Prostate gland (tissue), 2 donors: ENCODE data around the gene OR2V2. TPM values are rescaled to one million over a fixed set of nuclear protein-coding genes. Genes with fewer than 3 reads are reported as not detected.
"Not testable (repeated sequence)": the region's sequence is repeated elsewhere in the genome, so short reads cannot be mapped to it uniquely, and the experiment has no call there.

Experiments
- DNase-seq: peaks from one replicate; pipeline ENCODE4 v3.0.0-alpha.2; 2019; ENCODE audit warnings: low spot score
- H3K27ac ChIP-seq, 2 donors: fragments of 200-600 bp; sonication (generic); 2 replicates each; pipeline ENCODE4 v1.5.1; 2017 to 2019
- H3K27me3 ChIP-seq: fragments of 200-600 bp; sonication (generic); replicated peaks from 2 replicates; pipeline ENCODE4 v1.5.1; 2019; ENCODE audit not compliant: insufficient read depth
- H3K36me3 ChIP-seq, 2 donors: fragments of 200-600 bp; sonication (generic); 1 replicate in 1 of 2; 2 replicates in 1 of 2; pipeline versions ENCODE4 v1.5.1 to v1.8.1; 2017 to 2019
- H3K4me1 ChIP-seq: fragments of 200-600 bp; sonication (generic); replicated peaks from 2 replicates; pipeline ENCODE4 v1.5.1; 2019
- H3K4me3 ChIP-seq, 2 donors: fragments of 200-600 bp; sonication (generic); 2 replicates each; pipeline ENCODE4 v1.5.1; 2017 to 2019
- H3K9me3 ChIP-seq: fragments of 200-600 bp; sonication (generic); 2 replicates; pipeline ENCODE4 v1.5.1; 2017
- CTCF ChIP-seq, 4 experiments: fragments of 200-600 bp in 2 of 4; fragments of 450-650 bp in 2 of 4; sonication (generic) in 2 of 4; IDR thresholded peaks; 1 replicate in 3 of 4; 2 replicates in 1 of 4; pipeline ENCODE4 v1.5.1; 2016 to 2019; ENCODE audit warnings: antibody characterized with exemption in 4 of 4, mild to moderate bottlenecking in 2 of 4, moderate library complexity in 2 of 4
- POLR2A ChIP-seq: fragments of 450-650 bp; IDR thresholded peaks from one replicate; pipeline ENCODE4 v1.6.1; 2016; ENCODE audit warnings: antibody characterized with exemption, mild to moderate bottlenecking
- POLR2AphosphoS5 ChIP-seq: sonication (generic); formaldehyde crosslinking; IDR thresholded peaks from one replicate; pipeline ENCODE4 v1.6.1; 2017; ENCODE audit warnings: antibody characterized with exemption
- WGBS: methylation state at CpG from one replicate; pipeline ENCODE4 v1.1.5; 2018; 5-methylcytosine and 5-hydroxymethylcytosine counted together
- intact Hi-C: fragments of 100-400 bp; cut with DNase I; formaldehyde crosslinking; loops from one replicate; pipeline ENCODE4 v1.14.2; 2022
- total RNA-seq, 2 donors: library from RNA; depleted of rRNA; stranded (reverse); fragments of >200 nt; gene quantifications; one replicate each; pipeline ENCODE4 v1.1.0, GENCODE V29; 2016

The OR2V2 gene
- total RNA-seq, 2 donors from 2014 or later, result not detected

GRCh38 chr5:181156758-181157157, 9.4 kb downstream of the OR2V2 start:
- TF ChIP-seq POLR2AphosphoS5 (no peak), POLR2A (no peak), CTCF (IDR thresholded peaks at IDR 0.05) (no peak)
- DNase-seq, result no peak
- intact Hi-C loops, result no loop called here
- H3K27me3 ChIP-seq, result no peaks in the 10 kb centered on the region
- H3K27ac ChIP-seq, result no peak overlapping the region
- H3K9me3 ChIP-seq, result no peaks in the 10 kb centered on the region
- WGBS, result 46% methylated on average over 3 of the region's 3 CpGs
- no peaks in the 10 kb centered on the region for H3K4me1 ChIP-seq
- H3K36me3 ChIP-seq, result no peaks in the 10 kb centered on the region
- no peak overlapping the region for H3K4me3 ChIP-seq

- TF ChIP-seq POLR2A (no peak), CTCF (IDR thresholded peaks at IDR 0.05) (no peak), POLR2AphosphoS5 (no peak)
- H3K27me3 ChIP-seq, result no peaks in the 10 kb centered on the region
- H3K4me1 ChIP-seq, result no peaks in the 10 kb centered on the region
- no peak overlapping the region for H3K4me3 ChIP-seq
- H3K27ac ChIP-seq, result no peak overlapping the region
- no peaks in the 10 kb centered on the region for H3K9me3 ChIP-seq
- 81% methylated on average over 3 of the region's 3 CpGs for WGBS
- no peaks in the 10 kb centered on the region for H3K36me3 ChIP-seq
- DNase-seq, result no peak
- intact Hi-C loops, result no loop called here
Observed at GRCh38 chr5:181158869-181159268, 11.5 kb downstream of the OR2V2 start.

GRCh38 chr5:181159286-181160151, 12.1 kb downstream of the OR2V2 start:
- peak; percentile 81 for DNase-seq
- H3K36me3 ChIP-seq, result no peaks in the 10 kb centered on the region
- H3K4me1 ChIP-seq, result no peaks in the 10 kb centered on the region
- WGBS, result 51% methylated on average over 19 of the region's 20 CpGs
- no peak overlapping the region for H3K4me3 ChIP-seq
- H3K9me3 ChIP-seq, result no peaks in the 10 kb centered on the region
- H3K27ac ChIP-seq, result no peak overlapping the region
- intact Hi-C loops, result loop anchor here (5.0 kb wide), 2 partner anchors 292 to 377 kb away; no protein-coding TSS in a partner anchor
- TF ChIP-seq CTCF (IDR thresholded peaks at IDR 0.05) (peak; percentile 55 to 84 (median 82)), POLR2AphosphoS5 (peak; percentile 37), POLR2A (no peak)
- no peaks in the 10 kb centered on the region for H3K27me3 ChIP-seq

GRCh38 chr5:181160152-181160754, 12.9 kb downstream of the OR2V2 start:
- no peaks in the 10 kb centered on the region for H3K27me3 ChIP-seq
- no peak overlapping the region for H3K27ac ChIP-seq
- no peaks in the 10 kb centered on the region for H3K4me1 ChIP-seq
- no peak overlapping the region for H3K4me3 ChIP-seq
- no peaks in the 10 kb centered on the region for H3K9me3 ChIP-seq
- TF ChIP-seq CTCF (IDR thresholded peaks at IDR 0.05) (no peak), POLR2A (no peak), POLR2AphosphoS5 (no peak)
- no peaks in the 10 kb centered on the region for H3K36me3 ChIP-seq
- DNase-seq, result no peak
- WGBS, result 52% methylated on average over 19 of the region's 21 CpGs
- intact Hi-C loops, result loop anchor here (5.0 kb wide), 2 partner anchors 293 to 378 kb away; no protein-coding TSS in a partner anchor

- H3K27ac ChIP-seq, H3K36me3 ChIP-seq, H3K9me3 ChIP-seq, H3K27me3 ChIP-seq, H3K4me3 ChIP-seq, DNase-seq, H3K4me1 ChIP-seq: not testable (repeated sequence)
- WGBS, result 16% methylated on average over 18 of the region's 48 CpGs
- intact Hi-C loops, result loop anchor here (5.0 kb wide), 2 partner anchors 294 to 379 kb away; no protein-coding TSS in a partner anchor
Observed at GRCh38 chr5:181160755-181161533, 13.6 kb downstream of the OR2V2 start.
